Osteocyte (in vitro differentiated cells): Measurements from ENCODE around the gene SELPLG. TPM values are rescaled to one million over a fixed set of nuclear protein-coding genes. Genes with fewer than 3 reads are reported as not detected.

ENCODE experiments used
- DNase-seq: peaks from one replicate; pipeline ENCODE4 v3.0.0; 2021; ENCODE audit warnings: mixed read lengths; ENCODE audit not compliant: unreplicated experiment; ENCODE audit errors: extremely low spot score
- H3K27ac Mint-ChIP-seq: one replicate; pipeline ENCODE4 v1.8.0; 2021; ENCODE audit warnings: mild to moderate bottlenecking, mixed read lengths; ENCODE audit not compliant: unreplicated experiment
- H3K27me3 Mint-ChIP-seq: one replicate; pipeline ENCODE4 v1.8.0; 2021; ENCODE audit warnings: mixed read lengths; ENCODE audit not compliant: unreplicated experiment
- H3K36me3 Mint-ChIP-seq: one replicate; pipeline ENCODE4 v1.8.0; 2021; ENCODE audit warnings: mixed read lengths; ENCODE audit not compliant: unreplicated experiment
- H3K4me1 Mint-ChIP-seq: one replicate; pipeline ENCODE4 v1.8.0; 2021; ENCODE audit warnings: mixed read lengths; ENCODE audit not compliant: unreplicated experiment
- H3K4me3 Mint-ChIP-seq: one replicate; pipeline ENCODE4 v1.8.0; 2021; ENCODE audit warnings: mild to moderate bottlenecking, moderate library complexity, mixed read lengths; ENCODE audit not compliant: unreplicated experiment
- H3K9me3 Mint-ChIP-seq: one replicate; pipeline ENCODE4 v1.8.0; 2021; ENCODE audit warnings: mixed read lengths; ENCODE audit not compliant: unreplicated experiment
- CTCF ChIP-seq: fragments of 200-600 bp; sonication (generic); IDR thresholded peaks from 2 replicates; pipeline ENCODE4 v1.5.0; 2021; ENCODE audit warnings: antibody characterized with exemption, mild to moderate bottlenecking, moderate library complexity
- total RNA-seq: library from RNA; stranded (reverse); gene quantifications from 2 replicates; pipeline ENCODE4 v1.2.1, GENCODE V29; 2021

Gene SELPLG
- total RNA-seq, 1 donor from 2014 or later, result 0.59 TPM

GRCh38 chr12:108637222-108637971 is 3.7 kb upstream of the SELPLG start:
- H3K27ac Mint-ChIP-seq, result no peak overlapping the region
- no peak overlapping the region for H3K4me3 Mint-ChIP-seq

GRCh38 chr12:108635997-108636808 is 2.5 kb upstream of the SELPLG start:
- peaks cover 46% of the 10 kb centered on the region for H3K4me1 Mint-ChIP-seq
- no peak for TF ChIP-seq CTCF
- no peaks in the 10 kb centered on the region for H3K9me3 Mint-ChIP-seq
- no peak overlapping the region for H3K27ac Mint-ChIP-seq
- H3K4me3 Mint-ChIP-seq, result no peak overlapping the region
- no peak for DNase-seq
- peaks cover 3% of the 10 kb centered on the region for H3K36me3 Mint-ChIP-seq
- H3K27me3 Mint-ChIP-seq, result no peaks in the 10 kb centered on the region

More at GRCh38 chr12:108637222-108637971, 3.7 kb upstream of the SELPLG start:
- Mint-ChIP-seq H3K27me3 (no peaks in the 10 kb centered on the region), H3K9me3 (no peaks in the 10 kb centered on the region), H3K4me1 (peaks cover 36% of the 10 kb centered on the region), H3K36me3 (peaks cover 13% of the 10 kb centered on the region)
- DNase-seq, result no peak
- TF ChIP-seq CTCF, result no peak

GRCh38 chr12:108635201-108635996 is 1.7 kb upstream of the SELPLG start:
- H3K27me3 Mint-ChIP-seq, result no peaks in the 10 kb centered on the region
- no peaks in the 10 kb centered on the region for H3K9me3 Mint-ChIP-seq
- H3K4me3 Mint-ChIP-seq, result no peak overlapping the region
- no peak for TF ChIP-seq CTCF
- peaks cover 54% of the 10 kb centered on the region for H3K4me1 Mint-ChIP-seq
- no peak for DNase-seq
- H3K36me3 Mint-ChIP-seq, result peaks cover 3% of the 10 kb centered on the region
- H3K27ac Mint-ChIP-seq, result no peak overlapping the region

GRCh38 chr12:108634341-108634751 is 652 bp upstream of the SELPLG start:
- TF ChIP-seq CTCF, result no peak
- H3K4me3 Mint-ChIP-seq, result no peak overlapping the region
- no peaks in the 10 kb centered on the region for H3K9me3 Mint-ChIP-seq
- H3K27me3 Mint-ChIP-seq, result no peaks in the 10 kb centered on the region
- H3K27ac Mint-ChIP-seq, result no peak overlapping the region
- peaks cover 2% of the 10 kb centered on the region for H3K36me3 Mint-ChIP-seq
- DNase-seq, result no peak
- H3K4me1 Mint-ChIP-seq, result peaks cover 60% of the 10 kb centered on the region
